OCI-LY1 (cell line): ENCODE data around the gene DLX3.
A peak's percentile ranks its signal among the peaks of the same experiment; 100 is the strongest.

ENCODE experiments used
- CTCF ChIP-seq: fragments of 200-600 bp; sonication (generic), shearing (Covaris generic); IDR thresholded peaks from 2 replicates; pipeline ENCODE4 v1.5.1; 2017; ENCODE audit warnings: mild to moderate bottlenecking, antibody characterized with exemption, low read length, moderate library complexity, mixed read lengths
- EZH2 ChIP-seq: fragments of 200-600 bp; sonication (generic), shearing (Covaris generic); IDR thresholded peaks from 2 replicates; pipeline ENCODE4 v1.8.0; 2017; ENCODE audit warnings: borderline replicate concordance, mixed run types, mild to moderate bottlenecking, antibody characterized with exemption, low read length, moderate library complexity, mixed read lengths

GRCh38 chr17:49997773-49998703 lies 3.0 kb upstream of the DLX3 start:
- peak; percentile 90 for TF ChIP-seq CTCF
- TF ChIP-seq EZH2: no peak
